Activated B cell treated with CpG ODN at 0.5 μM for 24 hours (primary cell): ENCODE data around the gene MACROD2. TPM values are rescaled to one million over a fixed set of nuclear protein-coding genes. Genes with fewer than 3 reads are reported as not detected.

ENCODE experiments used
- ATAC-seq: fragments of 200-7000 bp; cut with Tn5 transposase; one replicate; pipeline ENCODE4 v1.10.0; 2021; ENCODE audit warnings: low read depth, mild to moderate bottlenecking, moderate library complexity
- CTCF ChIA-PET: fragments of 350-600 bp; sonication (Branson Sonifier 250); formaldehyde crosslinking; loops from one replicate; lab custom pipeline; 2021; ENCODE audit warnings: antibody characterized with exemption; lab: Charles Lee
- POLR2A ChIA-PET: fragments of 350-600 bp; sonication (Branson Sonifier 250); formaldehyde crosslinking; loops from one replicate; lab custom pipeline; 2021; ENCODE audit warnings: antibody characterized with exemption; lab: Charles Lee
- DNase-seq: peaks from one replicate; pipeline ENCODE4 v3.0.0; 2022
- H3K27ac Mint-ChIP-seq: one replicate; pipeline ENCODE4 v1.8.0; 2020; ENCODE audit warnings: mixed read lengths
- H3K27me3 Mint-ChIP-seq: one replicate; pipeline ENCODE4 v1.8.0; 2021; ENCODE audit warnings: mixed read lengths
- H3K36me3 Mint-ChIP-seq: one replicate; pipeline ENCODE4 v1.8.0; 2021; ENCODE audit warnings: low read depth, mixed read lengths
- H3K4me1 Mint-ChIP-seq: one replicate; pipeline ENCODE4 v1.8.0; 2021; ENCODE audit warnings: mixed read lengths
- H3K4me3 Mint-ChIP-seq: one replicate; pipeline ENCODE4 v1.8.0; 2020; ENCODE audit warnings: mild to moderate bottlenecking, mixed read lengths
- H3K9me3 Mint-ChIP-seq: one replicate; pipeline ENCODE4 v1.8.0; 2020; ENCODE audit warnings: mixed read lengths
- CTCF ChIP-seq: fragments of 200-600 bp; IDR thresholded peaks from one replicate; pipeline ENCODE4 v1.8.0; 2022; ENCODE audit warnings: antibody characterized with exemption, mild to moderate bottlenecking
- intact Hi-C: fragments of 100-400 bp; cut with micrococcal nuclease; formaldehyde crosslinking; loops from one replicate; pipeline ENCODE4 v1.15.1; 2024
- total RNA-seq: library from RNA; stranded (reverse); gene quantifications from 2 replicates; pipeline ENCODE4 v1.2.3, GENCODE V29; 2022

The MACROD2 gene
- total RNA-seq, 1 donor from 2014 or later = 55.1 TPM

DNA sequence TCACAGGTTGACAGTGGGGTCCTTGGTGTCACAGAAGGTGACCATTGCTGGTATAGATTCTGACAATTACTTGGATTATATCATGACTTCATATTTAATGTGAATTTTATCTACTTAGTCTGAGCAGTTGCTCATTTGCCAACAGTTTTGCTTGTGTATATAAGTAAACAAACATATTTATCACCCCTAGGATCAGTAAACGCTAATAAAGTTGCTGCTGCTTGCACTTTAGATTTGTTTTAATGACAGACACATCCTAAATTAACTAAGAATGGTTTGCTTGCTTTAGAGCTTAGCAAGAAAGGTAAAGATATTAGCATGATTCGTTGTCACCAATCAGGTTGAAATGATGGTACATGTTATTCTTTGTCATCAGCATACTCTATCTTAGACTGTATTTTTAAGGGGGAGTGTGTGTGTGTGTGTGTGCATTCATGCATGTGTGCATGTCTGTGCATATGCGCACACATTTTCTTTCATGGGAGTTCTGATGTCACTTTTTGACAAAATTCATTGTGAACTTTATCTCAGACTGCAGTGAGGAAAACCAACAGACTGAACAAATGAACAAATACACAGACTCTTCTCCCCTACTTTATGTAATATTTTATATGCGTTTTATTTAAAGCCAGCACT lies 1124.7 kb downstream of the MACROD2 start:
- Mint-ChIP-seq H3K4me1 (no peaks in the 10 kb centered on the region), H3K27ac (no peak overlapping the region), H3K36me3 (no peaks in the 10 kb centered on the region), H3K27me3 (peaks cover 2% of the 10 kb centered on the region), H3K9me3 (no peaks in the 10 kb centered on the region), H3K4me3 (no peak overlapping the region)
- POLR2A ChIA-PET = no interaction called here
- no peak for TF ChIP-seq CTCF
- ATAC-seq = no peak
- intact Hi-C loops = no loop called here
- no peak for DNase-seq
- CTCF ChIA-PET = no interaction called here

DNA sequence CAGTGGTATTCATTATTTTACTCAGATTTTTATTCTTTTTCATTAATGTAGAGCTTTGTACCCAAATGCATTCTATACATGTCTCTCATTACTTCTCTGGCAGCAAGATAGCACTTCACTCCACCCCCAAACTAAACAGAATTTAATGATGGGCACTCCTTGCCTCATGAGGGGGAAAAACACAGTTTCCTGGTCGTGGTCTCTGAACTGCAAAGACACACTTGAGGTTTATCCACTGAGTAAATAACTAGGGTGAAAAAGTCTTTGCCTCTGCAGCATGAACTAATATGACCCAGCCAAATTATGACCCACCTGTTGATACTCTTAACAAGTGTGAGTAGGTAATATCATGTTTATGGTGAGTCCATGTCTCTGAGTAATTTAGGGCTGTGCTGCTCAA lies 1127.3 kb downstream of the MACROD2 start:
- Mint-ChIP-seq H3K4me1 (no peaks in the 10 kb centered on the region), H3K9me3 (no peaks in the 10 kb centered on the region), H3K27me3 (peaks cover 7% of the 10 kb centered on the region), H3K4me3 (no peak overlapping the region), H3K27ac (no peak overlapping the region), H3K36me3 (no peaks in the 10 kb centered on the region)
- ChIA-PET CTCF (no interaction called here), POLR2A (no interaction called here)
- intact Hi-C loops = no loop called here
- no peak for TF ChIP-seq CTCF
- no peak for ATAC-seq
- DNase-seq = no peak

- intact Hi-C loops = no loop called here
- Mint-ChIP-seq H3K27me3 (peaks cover 11% of the 10 kb centered on the region), H3K27ac (no peak overlapping the region), H3K4me3 (no peak overlapping the region), H3K9me3 (no peaks in the 10 kb centered on the region), H3K4me1 (no peaks in the 10 kb centered on the region), H3K36me3 (no peaks in the 10 kb centered on the region)
- POLR2A ChIA-PET = no interaction called here
- ATAC-seq (no peak), DNase-seq (no peak)
- TF ChIP-seq CTCF = no peak
- CTCF ChIA-PET = no interaction called here
Observed at GRCh38 chr20:15131176-15131575, 1135.9 kb downstream of the MACROD2 start.

- POLR2A ChIA-PET = no interaction called here
Observed at GRCh38 chr20:15138548-15139126, 1143.3 kb downstream of the MACROD2 start.

GRCh38 chr20:15139522-15139921 lies 1144.2 kb downstream of the MACROD2 start:
- Mint-ChIP-seq H3K36me3 (no peaks in the 10 kb centered on the region), H3K27me3 (no peaks in the 10 kb centered on the region), H3K4me3 (no peak overlapping the region), H3K9me3 (no peaks in the 10 kb centered on the region), H3K27ac (no peak overlapping the region), H3K4me1 (no peaks in the 10 kb centered on the region)
- ATAC-seq = no peak
- ChIA-PET POLR2A (no interaction called here), CTCF (no interaction called here)
- DNase-seq = no peak
- intact Hi-C loops = no loop called here
- no peak for TF ChIP-seq CTCF

More at GRCh38 chr20:15138548-15139126, 1143.3 kb downstream of the MACROD2 start:
- CTCF ChIA-PET = no interaction called here
- ATAC-seq (no peak), DNase-seq (no peak)
- TF ChIP-seq CTCF = no peak
- intact Hi-C loops = no loop called here
- Mint-ChIP-seq H3K36me3 (no peaks in the 10 kb centered on the region), H3K27me3 (no peaks in the 10 kb centered on the region), H3K4me1 (no peaks in the 10 kb centered on the region), H3K4me3 (no peak overlapping the region), H3K9me3 (no peaks in the 10 kb centered on the region), H3K27ac (no peak overlapping the region)
